Thyroid gland (tissue), 4 donors: ENCODE measurements around the gene TGFB3. TPM values are rescaled to one million over a fixed set of nuclear protein-coding genes. Genes with fewer than 3 reads are reported as not detected.
"Not testable (repeated sequence)": the region's sequence is repeated elsewhere in the genome, so short reads cannot be mapped to it uniquely, and the experiment has no call there.

Experiments
- DNase-seq, 2 donors: peaks; one replicate each; pipeline ENCODE4 v3.0.0-alpha.2; 2019
- H3K27ac ChIP-seq, 3 donors: fragments of 200-600 bp; sonication (generic); 1 replicate in 2 of 3; 2 replicates in 1 of 3; pipeline ENCODE4 v1.5.1; 2016 to 2019; ENCODE audit warnings: mild to moderate bottlenecking in 1 of 3, moderate library complexity in 1 of 3
- H3K27me3 ChIP-seq: fragments of 200-600 bp; sonication (generic); one replicate; pipeline ENCODE4 v1.5.1; 2019
- H3K36me3 ChIP-seq, 2 donors: fragments of 200-600 bp; sonication (generic); one replicate each; pipeline ENCODE4 v1.5.1; 2016 to 2019
- H3K4me1 ChIP-seq, 2 donors: fragments of 200-600 bp; sonication (generic); one replicate each; pipeline ENCODE4 v1.5.1; 2017 to 2019
- H3K4me3 ChIP-seq, 3 donors: fragments of 200-600 bp; sonication (generic); replicated peaks in 1 of 3; 1 replicate in 2 of 3; 2 replicates in 1 of 3; pipeline ENCODE4 v1.5.1; 2016; ENCODE audit warnings: mild to moderate bottlenecking in 1 of 3
- H3K9me3 ChIP-seq: fragments of 200-600 bp; sonication (generic); one replicate; pipeline ENCODE4 v1.5.1; 2017
- POLR2A ChIP-seq, 2 donors: fragments of 450-650 bp; IDR thresholded peaks; one replicate each; pipeline ENCODE4 v1.6.1; 2017; ENCODE audit warnings: antibody characterized with exemption in 2 of 2, mild to moderate bottlenecking in 2 of 2, moderate library complexity in 1 of 2
- WGBS, 2 donors: methylation state at CpG; one replicate each; pipeline ENCODE4 v1.1.5; 2017; 5-methylcytosine and 5-hydroxymethylcytosine counted together
- intact Hi-C: fragments of 100-400 bp; cut with DNase I; formaldehyde crosslinking; loops from one replicate; pipeline ENCODE4 v1.15.1; 2023
- total RNA-seq, 4 donors: library from RNA; depleted of rRNA; stranded (reverse); fragments of >200 nt; gene quantifications; one replicate each; pipeline ENCODE4 v1.2.3, GENCODE V29; 2016
- TF ChIP-seq, protein P1 (sequence below), 6 experiments: fragments of 200-600 bp in 3 of 6; fragments of 450-650 bp in 3 of 6; sonication (generic) in 3 of 6; IDR thresholded peaks; one replicate each; pipeline ENCODE4 v1.5.1; 2016 to 2019; ENCODE audit warnings: antibody characterized with exemption in 6 of 6, mild to moderate bottlenecking in 2 of 6, inconsistent platforms in 1 of 6, moderate library complexity in 1 of 6

The TGFB3 gene
- total RNA-seq, 4 donors from 2014 or later = 8.0 to 14.7 (median 11.3) TPM

DNA sequence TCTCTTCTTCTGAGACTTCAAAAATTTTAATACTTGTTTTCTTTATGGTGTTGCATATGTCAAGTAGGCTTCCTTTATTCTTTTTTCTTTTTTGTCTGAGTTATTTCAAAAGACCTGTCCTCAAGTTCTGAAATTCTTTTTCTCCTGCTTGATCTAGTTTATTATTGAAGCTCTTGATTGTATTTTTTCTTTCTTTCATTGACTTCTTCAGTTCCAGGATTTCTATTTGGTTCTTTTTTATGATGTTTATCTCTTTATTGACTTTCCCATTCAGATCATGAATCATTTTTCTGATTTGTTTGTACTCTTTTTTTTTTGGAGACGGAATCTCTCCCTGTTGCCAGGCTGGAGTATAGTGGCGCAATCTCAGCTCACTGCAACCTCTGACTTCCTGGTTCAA is 37.9 kb upstream of the TGFB3 start:
- Histone ChIP-seq H3K4me1 (no peaks in the 10 kb centered on the region), H3K27me3 (no peaks in the 10 kb centered on the region), H3K36me3 (peaks cover 0 to 7% of the 10 kb centered on the region in 2 donors), H3K9me3 (no peaks in the 10 kb centered on the region), H3K4me3 (no peak overlapping the region), H3K27ac (no peak overlapping the region)
- intact Hi-C loops = no loop called here
- no peak for DNase-seq
- TF ChIP-seq, protein P1, sequence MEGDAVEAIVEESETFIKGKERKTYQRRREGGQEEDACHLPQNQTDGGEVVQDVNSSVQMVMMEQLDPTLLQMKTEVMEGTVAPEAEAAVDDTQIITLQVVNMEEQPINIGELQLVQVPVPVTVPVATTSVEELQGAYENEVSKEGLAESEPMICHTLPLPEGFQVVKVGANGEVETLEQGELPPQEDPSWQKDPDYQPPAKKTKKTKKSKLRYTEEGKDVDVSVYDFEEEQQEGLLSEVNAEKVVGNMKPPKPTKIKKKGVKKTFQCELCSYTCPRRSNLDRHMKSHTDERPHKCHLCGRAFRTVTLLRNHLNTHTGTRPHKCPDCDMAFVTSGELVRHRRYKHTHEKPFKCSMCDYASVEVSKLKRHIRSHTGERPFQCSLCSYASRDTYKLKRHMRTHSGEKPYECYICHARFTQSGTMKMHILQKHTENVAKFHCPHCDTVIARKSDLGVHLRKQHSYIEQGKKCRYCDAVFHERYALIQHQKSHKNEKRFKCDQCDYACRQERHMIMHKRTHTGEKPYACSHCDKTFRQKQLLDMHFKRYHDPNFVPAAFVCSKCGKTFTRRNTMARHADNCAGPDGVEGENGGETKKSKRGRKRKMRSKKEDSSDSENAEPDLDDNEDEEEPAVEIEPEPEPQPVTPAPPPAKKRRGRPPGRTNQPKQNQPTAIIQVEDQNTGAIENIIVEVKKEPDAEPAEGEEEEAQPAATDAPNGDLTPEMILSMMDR (IDR thresholded peaks at IDR 0.05) = no peak
- no peak for TF ChIP-seq POLR2A (IDR thresholded peaks at IDR 0.05)
- WGBS, 2 donors = 98% methylated on average over 2 of the region's 2 CpGs

DNA sequence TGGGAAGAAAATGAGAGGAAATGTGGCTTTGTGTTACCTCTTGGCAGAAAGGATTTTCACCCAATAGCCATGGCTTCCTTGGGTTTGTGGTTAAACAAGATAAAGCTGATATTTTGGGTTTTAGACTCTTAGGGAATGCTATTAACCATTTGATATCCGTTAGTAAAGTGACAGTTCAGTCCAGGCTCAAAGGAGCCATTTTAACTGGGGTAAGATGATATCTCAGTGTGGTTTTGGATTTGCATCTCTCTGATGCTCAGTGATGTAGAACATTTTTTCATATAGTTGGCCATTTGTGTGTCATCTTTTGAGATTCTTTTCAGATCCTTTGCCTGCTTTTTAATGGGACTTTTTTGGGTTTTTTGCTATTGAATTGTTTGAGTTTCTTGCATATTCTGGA is 33.9 kb upstream of the TGFB3 start:
- intact Hi-C loops = no loop called here
- Histone ChIP-seq H3K27ac (no peak overlapping the region), H3K36me3 (no peaks in the 10 kb centered on the region), H3K4me3 (no peak overlapping the region), H3K27me3 (no peaks in the 10 kb centered on the region), H3K4me1 (no peaks in the 10 kb centered on the region), H3K9me3 (no peaks in the 10 kb centered on the region)
- DNase-seq = no peak
- WGBS, 2 donors = 71 to 86% methylated on average over 1 of the region's 1 CpG
- TF ChIP-seq POLR2A (IDR thresholded peaks at IDR 0.05) = no peak
- TF ChIP-seq, protein P1 (IDR thresholded peaks at IDR 0.05) = no peak

DNA sequence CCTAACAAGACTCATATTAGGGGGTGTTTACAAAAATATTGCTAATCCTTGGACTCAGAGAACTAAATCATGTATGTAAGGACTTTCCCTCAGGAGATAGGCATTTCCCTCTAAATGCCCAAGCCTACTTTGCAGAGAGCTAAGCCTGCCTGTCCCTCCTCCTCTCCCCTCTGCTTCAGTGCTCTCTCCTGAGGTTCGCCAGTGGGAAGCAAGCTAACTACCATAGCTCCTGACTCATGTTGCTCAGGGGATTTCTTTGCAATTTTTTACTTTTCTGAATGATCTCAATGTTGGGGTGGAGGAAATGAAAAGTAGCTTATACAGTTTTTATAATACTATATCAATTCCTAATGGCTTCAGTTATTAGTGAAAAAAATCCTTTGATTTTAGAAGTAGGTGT is 33.4 kb upstream of the TGFB3 start:
- intact Hi-C loops = no loop called here
- H3K27me3 ChIP-seq = no peaks in the 10 kb centered on the region
- DNase-seq = no peak
- WGBS, 2 donors = 91 to 95% methylated on average over 1 of the region's 1 CpG
- H3K36me3 ChIP-seq = no peaks in the 10 kb centered on the region
- H3K4me1 ChIP-seq = no peaks in the 10 kb centered on the region
- H3K9me3 ChIP-seq = no peaks in the 10 kb centered on the region
- H3K4me3 ChIP-seq = no peak overlapping the region
- H3K27ac ChIP-seq = no peak overlapping the region
- TF ChIP-seq POLR2A (IDR thresholded peaks at IDR 0.05) = no peak
- TF ChIP-seq, protein P1 (IDR thresholded peaks at IDR 0.05) = no peak

- WGBS, 2 donors = 89 to 91% methylated on average over 9 of the region's 9 CpGs
- no peak for DNase-seq
- H3K36me3 ChIP-seq = peaks cover 0 to 2% of the 10 kb centered on the region in 2 donors
- no peak overlapping the region for H3K27ac ChIP-seq
- H3K4me3 ChIP-seq = no peak overlapping the region
- intact Hi-C loops = no loop called here
- no peaks in the 10 kb centered on the region for H3K9me3 ChIP-seq
- no peaks in the 10 kb centered on the region for H3K27me3 ChIP-seq
- TF ChIP-seq POLR2A (IDR thresholded peaks at IDR 0.05) = no peak
- TF ChIP-seq, protein P1 (IDR thresholded peaks at IDR 0.05) = no peak
- H3K4me1 ChIP-seq = no peaks in the 10 kb centered on the region
These were observed 30.6 kb upstream of the TGFB3 start for GRCh38 chr14:76012354-76012753.

DNA sequence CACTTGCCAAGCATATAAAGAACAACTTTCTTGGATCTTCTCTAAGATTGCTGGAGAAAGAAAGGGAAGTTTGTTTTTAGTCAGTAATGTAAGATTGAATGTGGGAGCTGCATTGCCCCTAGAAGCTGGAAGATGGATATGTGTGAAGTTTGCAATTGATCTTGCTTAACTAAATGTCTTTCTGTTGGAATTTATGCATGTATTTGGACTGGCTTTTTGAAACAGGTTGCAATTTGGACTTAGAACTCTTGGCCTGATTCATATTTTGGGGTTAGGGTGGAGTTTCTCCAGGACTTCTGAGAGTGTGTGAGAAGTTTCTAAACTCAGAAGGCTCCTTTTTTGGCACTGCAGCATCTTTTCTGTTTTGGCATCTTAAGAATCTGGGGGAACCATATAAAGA is 30.1 kb upstream of the TGFB3 start:
- DNase-seq = no peak
- no peaks in the 10 kb centered on the region for H3K9me3 ChIP-seq
- H3K4me3 ChIP-seq = no peak overlapping the region
- intact Hi-C loops = no loop called here
- H3K27ac ChIP-seq = no peak overlapping the region
- no peaks in the 10 kb centered on the region for H3K27me3 ChIP-seq
- no peaks in the 10 kb centered on the region for H3K4me1 ChIP-seq
- H3K36me3 ChIP-seq = peaks cover 0 to 6% of the 10 kb centered on the region in 2 donors
- TF ChIP-seq, protein P1 (IDR thresholded peaks at IDR 0.05) = no peak
- no peak for TF ChIP-seq POLR2A (IDR thresholded peaks at IDR 0.05)

DNA sequence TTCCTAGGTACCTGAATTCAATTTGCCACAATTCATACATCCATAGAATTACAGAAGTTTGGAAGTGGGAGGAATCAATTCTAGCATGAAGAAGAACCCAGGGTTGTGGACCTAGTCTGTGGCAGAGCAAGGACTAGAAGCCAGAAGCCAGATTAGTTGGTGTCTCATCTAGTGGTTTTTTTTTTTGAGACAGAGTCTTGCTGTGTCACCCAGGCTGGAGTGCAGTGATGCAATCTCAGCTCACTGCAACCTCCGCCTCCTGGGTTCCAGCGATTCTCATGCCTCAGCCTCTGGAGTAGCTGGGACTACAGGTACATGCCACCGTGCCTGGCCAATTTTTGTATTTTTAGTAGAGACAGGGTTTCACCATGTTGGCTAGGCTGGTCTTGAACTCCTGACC is 27.8 kb upstream of the TGFB3 start:
- 97% methylated on average over 3 of the region's 3 CpGs for WGBS, 2 donors
- not testable (repeated sequence) for H3K4me1 ChIP-seq

More for the DNA sequence above, 27.8 kb upstream of the TGFB3 start:
- H3K27ac ChIP-seq, H3K27me3 ChIP-seq, H3K4me3 ChIP-seq, intact Hi-C loops, DNase-seq, H3K9me3 ChIP-seq: not testable (repeated sequence)
- peaks cover 15 to 20% of the 10 kb centered on the region in 2 donors for H3K36me3 ChIP-seq
